H1 (cell line): ENCODE measurements around the gene PDE4B. TPM values are rescaled to one million over a fixed set of nuclear protein-coding genes. Genes with fewer than 3 reads are reported as not detected.

ENCODE experiments used
- CHD2 ChIP-seq: IDR thresholded peaks from 2 replicates; pipeline ENCODE4 v1.6.1; 2012; ENCODE audit warnings: low read length, improper control_type of control experiment
- GTF2F1 ChIP-seq: IDR thresholded peaks from 2 replicates; pipeline ENCODE4 v1.6.1; 2012; ENCODE audit warnings: low read depth, low read length, improper control_type of control experiment, borderline replicate concordance
- NANOG ChIP-seq: IDR thresholded peaks from 2 replicates; pipeline ENCODE4 v1.6.1; 2011; ENCODE audit warnings: low read length, low read depth, mild to moderate bottlenecking, inconsistent platforms; ENCODE audit not compliant: insufficient read depth, poor library complexity, severe bottlenecking
- SP4 ChIP-seq: IDR thresholded peaks from 2 replicates; pipeline ENCODE4 v1.6.1; 2012; ENCODE audit warnings: low read length, inconsistent platforms
- TCF12 ChIP-seq: IDR thresholded peaks from 2 replicates; pipeline ENCODE4 v1.6.1; 2011; ENCODE audit warnings: low read depth, mild to moderate bottlenecking, low read length
- polyA plus RNA-seq, 7 experiments: library from polyadenylated mRNA; depleted of rRNA in 3 of 7; stranded (reverse) in 5 of 7; unstranded in 2 of 7; fragments of >200 nt in 5 of 7; fragments of 200-250 nt in 2 of 7; gene quantifications; 1 replicate in 5 of 7; 2 replicates in 1 of 7; 4 replicates in 1 of 7; pipeline versions ENCODE4 v1.2.1 to v1.2.3, GENCODE V29; 2011 to 2013; ENCODE audit warnings: missing spikeins in 2 of 7, mixed read lengths in 2 of 7
- total RNA-seq: library from RNA; stranded (reverse); fragmentation: NEBNext Ultra II Directional; extraction: Animal tissue kit (Norgen Biotek cat#: 25700); gene quantifications from 2 replicates; pipeline ENCODE4 v1.2.1, GENCODE V29; 2021
- TF ChIP-seq, protein P1 (sequence below): IDR thresholded peaks from 2 replicates; pipeline ENCODE4 v1.6.1; 2012; ENCODE audit warnings: inconsistent platforms

The PDE4B gene
- total and polyA plus RNA-seq, 2 of the 8 experiments (the other 6 are each of a cell fraction or from before 2014, with no cell fraction given): 5.0 to 15.1 TPM

DNA sequence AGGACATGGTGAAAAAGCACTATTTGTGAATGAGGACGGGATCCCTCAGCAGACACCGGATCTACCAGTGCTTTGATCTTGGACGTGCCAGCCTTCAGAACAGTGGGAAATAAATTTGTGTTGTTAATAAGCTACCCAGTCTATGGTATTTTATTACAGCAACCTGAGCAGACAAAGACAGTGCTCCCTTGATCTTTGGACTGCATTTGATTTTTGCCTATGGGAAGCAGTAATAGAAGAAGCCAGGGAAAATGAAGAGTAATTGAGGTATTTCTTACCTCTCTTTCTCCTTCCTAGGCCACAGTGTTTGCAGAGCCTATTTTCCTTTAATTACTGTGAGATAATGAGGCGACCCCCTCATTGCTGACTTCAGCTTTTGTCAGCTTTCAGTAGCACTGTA is 87.9 kb downstream of the PDE4B start (continued):
- TF ChIP-seq, protein P1, sequence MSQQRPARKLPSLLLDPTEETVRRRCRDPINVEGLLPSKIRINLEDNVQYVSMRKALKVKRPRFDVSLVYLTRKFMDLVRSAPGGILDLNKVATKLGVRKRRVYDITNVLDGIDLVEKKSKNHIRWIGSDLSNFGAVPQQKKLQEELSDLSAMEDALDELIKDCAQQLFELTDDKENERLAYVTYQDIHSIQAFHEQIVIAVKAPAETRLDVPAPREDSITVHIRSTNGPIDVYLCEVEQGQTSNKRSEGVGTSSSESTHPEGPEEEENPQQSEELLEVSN: no peak
- TF ChIP-seq TCF12 (no peak), CHD2 (no peak), NANOG (no peak), GTF2F1 (no peak), SP4 (no peak)
